ENCODE data around the gene RSPH1. TPM values are rescaled to one million over a fixed set of nuclear protein-coding genes. Genes with fewer than 3 reads are reported as not detected.

RSPH1 gene
- total RNA-seq, 4 donors from 2014 or later, result 0.50 to 0.78 (median 0.57) TPM; not detected in 1

DNA sequence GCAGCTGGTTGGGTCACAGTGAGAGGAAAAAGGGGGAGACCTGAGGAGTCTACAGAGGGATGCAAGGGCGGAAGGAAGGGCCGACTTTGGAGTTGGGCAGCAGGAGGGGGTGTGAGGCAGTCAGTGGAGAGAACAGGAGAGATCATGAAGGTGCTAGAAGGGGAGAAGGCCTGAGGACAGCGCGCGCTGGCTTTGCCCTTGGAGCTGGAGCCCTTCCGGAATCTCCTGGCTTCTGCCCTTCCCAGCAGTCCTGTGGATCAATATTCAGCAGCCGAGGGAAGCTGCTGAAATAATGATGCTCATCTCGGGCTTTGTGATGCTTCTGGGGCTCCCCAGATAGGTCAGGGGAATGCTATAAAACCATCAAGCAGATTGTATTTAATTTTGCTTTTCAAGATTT is 44.4 kb upstream of the RSPH1 start:
- Histone ChIP-seq H3K27ac (replicated peaks in 1 of 4) (no peak overlapping the region), H3K4me3 (no peak overlapping the region), H3K9me3 (no peaks in the 10 kb centered on the region), H3K27me3 (no peaks in the 10 kb centered on the region), H3K4me1 (peaks cover 0 to 9% (median 4%) of the 10 kb centered on the region in 4 donors), H3K36me3 (peaks cover 0 to 73% (median 50%) of the 10 kb centered on the region in 4 donors)
- TF ChIP-seq, protein P1, sequence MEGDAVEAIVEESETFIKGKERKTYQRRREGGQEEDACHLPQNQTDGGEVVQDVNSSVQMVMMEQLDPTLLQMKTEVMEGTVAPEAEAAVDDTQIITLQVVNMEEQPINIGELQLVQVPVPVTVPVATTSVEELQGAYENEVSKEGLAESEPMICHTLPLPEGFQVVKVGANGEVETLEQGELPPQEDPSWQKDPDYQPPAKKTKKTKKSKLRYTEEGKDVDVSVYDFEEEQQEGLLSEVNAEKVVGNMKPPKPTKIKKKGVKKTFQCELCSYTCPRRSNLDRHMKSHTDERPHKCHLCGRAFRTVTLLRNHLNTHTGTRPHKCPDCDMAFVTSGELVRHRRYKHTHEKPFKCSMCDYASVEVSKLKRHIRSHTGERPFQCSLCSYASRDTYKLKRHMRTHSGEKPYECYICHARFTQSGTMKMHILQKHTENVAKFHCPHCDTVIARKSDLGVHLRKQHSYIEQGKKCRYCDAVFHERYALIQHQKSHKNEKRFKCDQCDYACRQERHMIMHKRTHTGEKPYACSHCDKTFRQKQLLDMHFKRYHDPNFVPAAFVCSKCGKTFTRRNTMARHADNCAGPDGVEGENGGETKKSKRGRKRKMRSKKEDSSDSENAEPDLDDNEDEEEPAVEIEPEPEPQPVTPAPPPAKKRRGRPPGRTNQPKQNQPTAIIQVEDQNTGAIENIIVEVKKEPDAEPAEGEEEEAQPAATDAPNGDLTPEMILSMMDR (IDR thresholded peaks at IDR 0.05), result no peak
- no peak for TF ChIP-seq POLR2AphosphoS5 (IDR thresholded peaks at IDR 0.05)
- no peak for TF ChIP-seq POLR2A (IDR thresholded peaks at IDR 0.05; ENCODE audit: low read depth)
- TF ChIP-seq EP300 (IDR thresholded peaks at IDR 0.05), result no peak
- intact Hi-C loops (cut with DNase I), result no loop called here
- 84% methylated on average over 8 of the region's 8 CpGs for WGBS
- no peak for DNase-seq (ENCODE audit: extremely low spot score)

DNA sequence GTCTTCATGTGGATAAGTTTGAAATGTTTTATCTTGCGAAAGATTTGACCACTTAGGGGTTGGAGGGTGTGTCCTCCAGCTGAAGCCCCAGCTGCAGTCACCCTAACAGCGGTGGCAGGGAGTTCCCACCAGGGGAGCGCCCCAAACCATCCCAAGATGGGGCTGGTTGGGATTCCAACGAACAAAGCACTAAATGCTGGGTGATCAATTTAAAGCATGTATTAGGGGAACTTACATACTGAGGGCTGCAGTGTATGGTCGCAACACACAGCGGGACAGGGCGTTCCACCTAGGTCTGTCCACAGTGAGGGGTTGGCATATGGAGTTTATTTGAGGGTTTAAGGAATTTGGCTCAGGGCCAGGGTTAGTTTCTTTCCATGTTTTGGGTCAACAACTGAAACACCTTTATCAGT is 43.9 kb upstream of the RSPH1 start:
- no peak for DNase-seq (ENCODE audit: extremely low spot score)
- intact Hi-C loops (cut with DNase I), result loop anchor here (5.0 kb wide), 1 partner anchor 73 kb away; no protein-coding TSS in a partner anchor
- Histone ChIP-seq H3K4me1 (peaks cover 0 to 9% (median 4%) of the 10 kb centered on the region in 4 donors), H3K27ac (replicated peaks in 1 of 4) (no peak overlapping the region), H3K36me3 (peaks cover 0 to 73% (median 49%) of the 10 kb centered on the region in 4 donors), H3K9me3 (no peaks in the 10 kb centered on the region), H3K27me3 (no peaks in the 10 kb centered on the region), H3K4me3 (no peak overlapping the region)
- TF ChIP-seq POLR2A (IDR thresholded peaks at IDR 0.05; ENCODE audit: low read depth), result no peak
- TF ChIP-seq, protein P1 (IDR thresholded peaks at IDR 0.05), result no peak
- no peak for TF ChIP-seq POLR2AphosphoS5 (IDR thresholded peaks at IDR 0.05)
- no peak for TF ChIP-seq EP300 (IDR thresholded peaks at IDR 0.05)
- WGBS, result 88% methylated on average over 7 of the region's 7 CpGs

DNA sequence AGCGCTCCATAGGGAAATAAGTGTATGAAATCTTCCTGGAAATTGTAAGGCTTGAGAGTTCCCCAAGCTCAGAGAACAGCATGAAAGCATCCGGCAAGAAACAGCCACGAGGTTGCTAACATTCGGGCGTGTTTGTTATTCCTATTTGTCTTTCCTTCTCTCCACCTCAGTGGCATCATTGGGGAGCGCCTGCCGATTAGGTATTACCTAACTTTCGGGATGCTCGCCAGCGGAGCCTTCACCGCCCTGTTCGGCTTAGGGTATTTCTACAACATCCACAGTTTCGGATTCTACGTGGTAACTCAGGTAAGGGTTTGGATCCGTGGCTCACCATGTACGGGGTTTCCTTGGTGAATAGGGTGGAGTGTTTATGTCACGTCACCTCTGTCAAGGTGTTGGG is 43.3 kb upstream of the RSPH1 start:
- peaks cover 0 to 74% (median 49%) of the 10 kb centered on the region in 4 donors for H3K36me3 ChIP-seq
- no peak overlapping the region for H3K4me3 ChIP-seq
- 91% methylated on average over 17 of the region's 17 CpGs for WGBS
- TF ChIP-seq POLR2AphosphoS5 (IDR thresholded peaks at IDR 0.05) (no peak), EP300 (IDR thresholded peaks at IDR 0.05) (no peak), POLR2A (IDR thresholded peaks at IDR 0.05; ENCODE audit: low read depth) (no peak)
- TF ChIP-seq, protein P1 (IDR thresholded peaks at IDR 0.05), result no peak
- H3K9me3 ChIP-seq, result no peaks in the 10 kb centered on the region
- no peak overlapping the region for H3K27ac ChIP-seq (replicated peaks in 1 of 4)
- DNase-seq (ENCODE audit: extremely low spot score), result no peak
- no peaks in the 10 kb centered on the region for H3K27me3 ChIP-seq
- intact Hi-C loops (cut with DNase I), result loop anchor here (5.0 kb wide), 1 partner anchor 72 kb away; no protein-coding TSS in a partner anchor
- peaks cover 0 to 9% (median 4%) of the 10 kb centered on the region in 4 donors for H3K4me1 ChIP-seq

DNA sequence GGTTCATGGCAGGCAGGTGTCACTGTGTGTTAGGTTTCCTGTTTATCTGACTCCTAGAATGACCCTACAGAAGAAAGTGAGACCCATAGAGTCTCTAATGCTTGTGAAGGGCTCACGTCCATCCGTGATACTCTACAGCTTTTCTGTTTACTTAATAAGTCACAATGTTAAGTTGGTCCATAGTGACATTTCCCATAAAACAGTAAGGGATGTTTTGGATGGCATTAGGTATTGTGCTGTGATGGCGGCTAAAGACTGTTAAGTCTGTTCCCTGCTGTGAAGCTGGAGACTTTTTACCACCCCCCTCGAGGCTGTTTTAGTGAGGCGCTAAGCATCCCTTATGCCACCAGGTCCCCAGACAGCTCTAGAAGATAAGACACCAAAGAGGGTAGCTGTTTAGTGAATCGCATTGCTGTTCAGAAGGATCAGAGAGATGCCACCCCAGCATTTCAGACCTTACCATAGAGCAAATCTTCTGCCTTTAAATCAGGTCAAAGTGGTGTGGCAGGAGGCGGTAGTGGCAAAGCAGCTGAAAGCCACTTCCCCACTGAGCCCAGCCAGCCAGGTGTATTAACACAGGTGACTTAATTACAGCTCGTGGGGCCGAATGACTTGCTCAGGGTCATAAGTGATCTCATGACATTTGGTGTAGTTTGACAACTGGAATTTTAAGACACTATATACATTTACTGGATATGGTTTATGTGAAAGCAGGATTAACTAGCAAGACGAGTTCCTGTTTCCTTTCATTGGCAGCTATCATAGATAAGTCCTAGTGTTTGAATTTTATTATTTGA is 42.7 kb upstream of the RSPH1 start:
- 80% methylated on average over 10 of the region's 10 CpGs for WGBS
- peaks cover 0 to 70% (median 45%) of the 10 kb centered on the region in 4 donors for H3K36me3 ChIP-seq
- intact Hi-C loops (cut with DNase I), result loop anchor here (5.0 kb wide), 1 partner anchor 71 kb away; no protein-coding TSS in a partner anchor

More for the DNA sequence above, 42.7 kb upstream of the RSPH1 start:
- H3K27ac ChIP-seq (replicated peaks in 1 of 4), result no peak overlapping the region
- no peaks in the 10 kb centered on the region for H3K9me3 ChIP-seq
- no peaks in the 10 kb centered on the region for H3K27me3 ChIP-seq
- H3K4me3 ChIP-seq, result no peak overlapping the region
- no peak for TF ChIP-seq POLR2A (IDR thresholded peaks at IDR 0.05; ENCODE audit: low read depth)
- TF ChIP-seq POLR2AphosphoS5 (IDR thresholded peaks at IDR 0.05), result no peak
- no peak for TF ChIP-seq EP300 (IDR thresholded peaks at IDR 0.05)
- TF ChIP-seq, protein P1 (IDR thresholded peaks at IDR 0.05), result no peak
- DNase-seq (ENCODE audit: extremely low spot score), result no peak
- peaks cover 0 to 9% (median 4%) of the 10 kb centered on the region in 4 donors for H3K4me1 ChIP-seq
